ENCODE measurements around the gene PLAAT3.

The PLAAT3 gene

DNA sequence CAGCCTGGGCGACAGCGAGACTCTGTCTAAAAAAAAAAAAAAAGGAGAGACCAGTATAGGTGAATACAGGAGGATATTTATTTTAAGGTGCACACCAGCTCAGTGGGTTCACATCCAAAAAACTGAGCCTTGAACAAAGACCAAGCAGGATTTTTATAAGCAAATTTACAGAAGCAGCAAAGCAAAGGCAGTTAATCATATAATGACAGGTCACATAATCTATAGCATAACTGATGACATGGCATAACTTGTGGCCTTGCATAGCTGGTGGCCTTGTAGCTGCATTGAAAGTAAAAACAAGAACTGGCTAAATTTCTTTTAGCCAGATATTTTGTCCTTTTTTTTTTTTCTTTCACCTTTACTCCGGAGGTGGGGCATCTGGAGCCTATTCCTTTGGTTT is 2.7 kb upstream of the PLAAT3 start:
- no peak overlapping the region for H3K4me3 ChIP-seq (ENCODE audit: low read depth, low read length)
- DNase-seq (ENCODE audit: low read depth), result no peak
- TF ChIP-seq, protein P1, sequence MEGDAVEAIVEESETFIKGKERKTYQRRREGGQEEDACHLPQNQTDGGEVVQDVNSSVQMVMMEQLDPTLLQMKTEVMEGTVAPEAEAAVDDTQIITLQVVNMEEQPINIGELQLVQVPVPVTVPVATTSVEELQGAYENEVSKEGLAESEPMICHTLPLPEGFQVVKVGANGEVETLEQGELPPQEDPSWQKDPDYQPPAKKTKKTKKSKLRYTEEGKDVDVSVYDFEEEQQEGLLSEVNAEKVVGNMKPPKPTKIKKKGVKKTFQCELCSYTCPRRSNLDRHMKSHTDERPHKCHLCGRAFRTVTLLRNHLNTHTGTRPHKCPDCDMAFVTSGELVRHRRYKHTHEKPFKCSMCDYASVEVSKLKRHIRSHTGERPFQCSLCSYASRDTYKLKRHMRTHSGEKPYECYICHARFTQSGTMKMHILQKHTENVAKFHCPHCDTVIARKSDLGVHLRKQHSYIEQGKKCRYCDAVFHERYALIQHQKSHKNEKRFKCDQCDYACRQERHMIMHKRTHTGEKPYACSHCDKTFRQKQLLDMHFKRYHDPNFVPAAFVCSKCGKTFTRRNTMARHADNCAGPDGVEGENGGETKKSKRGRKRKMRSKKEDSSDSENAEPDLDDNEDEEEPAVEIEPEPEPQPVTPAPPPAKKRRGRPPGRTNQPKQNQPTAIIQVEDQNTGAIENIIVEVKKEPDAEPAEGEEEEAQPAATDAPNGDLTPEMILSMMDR (IDR thresholded peaks at IDR 0.05; ENCODE audit: low read depth, low read length, missing control alignments), result no peak

DNA sequence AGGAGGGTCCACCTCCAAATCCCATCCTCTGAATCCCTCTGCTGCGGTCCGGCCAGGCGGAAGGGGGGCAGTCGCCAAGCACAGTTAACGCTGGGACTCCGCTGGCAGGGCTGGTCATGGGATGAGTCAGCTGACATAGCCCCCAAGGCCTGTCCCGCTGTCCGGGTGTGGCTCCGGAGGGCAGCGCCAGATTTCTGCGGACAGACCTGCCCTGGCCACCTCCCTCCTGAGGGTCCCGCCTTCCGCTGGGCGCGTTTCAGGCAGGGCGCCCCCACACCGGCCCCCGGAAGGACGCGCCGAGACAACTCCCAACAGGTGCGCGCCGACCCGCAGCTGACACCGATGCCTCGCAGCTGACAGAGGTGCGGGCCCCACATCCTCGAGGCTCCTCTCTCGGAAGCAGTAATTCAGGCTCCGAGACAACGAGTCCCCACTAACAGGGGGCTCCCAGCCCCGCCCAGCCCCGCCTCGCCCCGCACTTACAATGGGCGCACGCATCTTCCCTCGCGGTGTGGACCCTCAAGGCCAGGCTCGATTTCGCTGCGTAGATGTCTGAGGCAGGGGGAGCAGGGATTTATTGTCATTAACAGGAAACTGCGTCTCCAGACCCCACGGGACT is 607 bp downstream of the PLAAT3 start:
- H3K4me3 ChIP-seq (ENCODE audit: low read depth, low read length), result peak overlapping the region; percentile 54
- TF ChIP-seq, protein P1 (IDR thresholded peaks at IDR 0.05; ENCODE audit: low read depth, low read length, missing control alignments), result no peak
- DNase-seq (ENCODE audit: low read depth), result no peak

DNA sequence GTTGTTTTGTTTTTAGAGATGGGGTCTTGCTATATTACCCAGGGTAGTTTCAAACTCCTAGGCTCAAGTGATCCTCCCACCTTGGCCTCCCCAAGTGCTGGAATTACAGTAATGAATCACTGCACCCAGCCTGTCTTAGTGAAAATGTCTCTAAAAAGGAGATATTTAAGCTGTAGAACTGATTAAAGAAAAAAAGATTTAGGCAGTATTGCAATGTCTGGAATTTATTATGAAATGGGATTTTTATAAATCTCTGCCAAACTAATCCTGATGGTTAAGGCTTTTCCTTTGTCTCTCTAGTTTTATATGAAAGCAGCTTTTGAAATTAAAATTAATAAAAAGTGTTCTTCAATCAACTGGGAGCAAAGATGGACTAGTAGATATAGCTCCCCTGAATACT is 2.1 kb downstream of the PLAAT3 start:
- DNase-seq (ENCODE audit: low read depth), result no peak
- TF ChIP-seq, protein P1 (IDR thresholded peaks at IDR 0.05; ENCODE audit: low read depth, low read length, missing control alignments), result no peak
- H3K4me3 ChIP-seq (ENCODE audit: low read depth, low read length), result no peak overlapping the region

DNA sequence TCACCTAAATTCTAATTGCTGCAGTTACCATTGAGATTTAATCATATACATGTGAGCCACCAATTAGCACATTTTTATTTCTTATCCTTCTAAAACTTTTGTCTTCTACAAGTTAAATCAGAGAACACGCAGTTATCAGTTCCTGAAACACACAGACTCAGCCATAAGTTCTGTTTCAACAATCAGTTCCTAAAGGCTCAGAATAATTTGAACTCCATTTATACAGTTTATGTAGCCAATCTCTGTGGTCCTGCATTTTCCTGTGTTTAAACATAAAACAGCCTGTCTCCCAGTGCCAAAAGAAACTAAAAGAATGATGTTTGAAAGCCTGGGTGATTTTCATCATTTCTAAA is 2.9 kb downstream of the PLAAT3 start:
- no peak overlapping the region for H3K4me3 ChIP-seq (ENCODE audit: low read depth, low read length)
- TF ChIP-seq, protein P1 (IDR thresholded peaks at IDR 0.05; ENCODE audit: low read depth, low read length, missing control alignments), result no peak
- DNase-seq (ENCODE audit: low read depth), result no peak

DNA sequence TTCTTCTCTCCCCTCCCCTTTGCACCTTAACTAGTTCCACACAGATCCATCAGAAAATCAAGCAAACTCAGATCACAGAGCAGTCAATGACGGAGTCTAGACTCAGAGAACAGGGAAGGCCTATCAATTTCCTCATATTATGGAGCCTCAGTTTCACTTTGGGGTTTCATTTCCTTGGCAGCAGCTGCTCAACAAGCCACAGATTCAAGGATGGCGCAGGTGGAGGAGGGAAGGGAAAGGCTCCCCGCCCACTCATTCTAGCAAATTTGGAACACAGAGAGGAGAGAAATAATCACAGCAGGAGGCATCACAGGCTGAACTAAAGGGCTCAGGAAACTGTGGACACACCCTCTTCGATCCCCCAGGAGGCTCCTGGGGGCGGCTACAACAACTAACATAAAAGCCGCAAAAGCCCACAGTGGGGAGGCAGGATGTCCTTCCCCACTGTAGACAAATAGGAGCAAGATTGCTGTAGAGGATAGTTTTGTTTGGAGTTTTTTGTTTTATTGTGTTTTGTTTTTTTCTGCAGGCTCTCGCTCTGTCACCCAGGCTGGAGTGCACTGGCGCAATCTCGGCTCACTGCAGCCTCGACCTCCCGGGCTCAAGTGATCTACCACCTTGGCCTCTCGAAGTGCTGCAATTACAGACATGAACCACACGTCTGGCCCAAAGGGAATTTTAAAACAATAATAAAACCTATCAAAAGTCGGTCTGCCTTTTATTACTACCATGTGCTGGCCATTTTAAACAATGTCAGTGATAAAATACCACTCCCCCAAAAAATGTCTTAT is 3.4 kb downstream of the PLAAT3 start:
- DNase-seq (ENCODE audit: low read depth), result no peak
- TF ChIP-seq, protein P1 (IDR thresholded peaks at IDR 0.05; ENCODE audit: low read depth, low read length, missing control alignments), result no peak
- no peak overlapping the region for H3K4me3 ChIP-seq (ENCODE audit: low read depth, low read length)

DNA sequence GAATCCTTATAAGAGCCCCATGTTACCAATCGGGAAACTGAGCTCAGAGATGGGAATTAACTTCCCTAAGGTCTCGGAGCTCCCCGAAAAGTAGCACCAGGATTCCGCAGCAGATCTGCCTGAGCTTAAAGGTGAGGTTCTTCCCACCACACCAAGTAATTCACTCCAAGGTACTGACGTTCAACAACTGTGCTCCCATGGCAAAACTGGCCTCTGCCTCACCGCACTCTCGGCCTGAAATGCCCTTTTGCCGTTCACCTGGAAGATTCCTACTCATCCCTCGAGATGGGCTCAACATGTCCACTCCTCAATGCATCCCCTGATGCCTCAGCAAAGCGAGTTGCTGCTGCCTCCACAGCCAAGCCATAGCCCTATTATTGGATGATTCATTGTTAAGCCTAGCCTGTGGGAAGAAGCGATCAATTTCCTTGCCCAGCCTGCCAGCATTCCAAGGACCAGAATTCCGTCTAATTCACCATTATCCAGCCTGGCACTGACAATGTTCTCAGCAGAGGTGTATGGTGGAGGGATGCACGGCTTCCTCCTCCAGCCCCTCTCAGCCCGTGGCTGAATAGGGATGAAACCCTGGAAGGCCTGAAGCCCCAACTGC is 4.2 kb downstream of the PLAAT3 start:
- no peak overlapping the region for H3K4me3 ChIP-seq (ENCODE audit: low read depth, low read length)
- TF ChIP-seq, protein P1 (IDR thresholded peaks at IDR 0.05; ENCODE audit: low read depth, low read length, missing control alignments), result no peak
- DNase-seq (ENCODE audit: low read depth), result no peak

Measured in GM12864 (cell line).